ENCODE results near the gene L3MBTL4. TPM values are rescaled to one million over a fixed set of nuclear protein-coding genes. Genes with fewer than 3 reads are reported as not detected.

The L3MBTL4 gene
- total and polyA plus RNA-seq, 10 of the 15 experiments (the other 5 are each of a cell fraction or from before 2014, with no cell fraction given) = 1.3 to 8.7 (median 3.8) TPM

GRCh38 chr18:6363216-6363615 is 51.5 kb downstream of the L3MBTL4 start:
- no TSS peak for BruUV-seq (replicated peaks)
- Histone ChIP-seq H3K9me3 (replicated peaks; ENCODE audit: control insufficient read depth, insufficient read depth, low read length) (no peaks in the 10 kb centered on the region), H4K20me1 (ENCODE audit: control insufficient read depth, insufficient read depth) (no peaks in the 10 kb centered on the region), H3K27me3 (replicated peaks in 1 of 2; ENCODE audit: control insufficient read depth in 2 of 2, insufficient read depth in 2 of 2, low read length in 1 of 2) (no peaks in the 10 kb centered on the region), H3K4me3 (peak overlapping the region; percentile 35; the same call in 1 of the 2 replicates), H3K36me3 (ENCODE audit: control insufficient read depth in 2 of 2, insufficient read depth in 2 of 2, low read length in 1 of 2) (no peaks in the 10 kb centered on the region), H3K79me2 (ENCODE audit: control insufficient read depth, insufficient read depth, low read length) (no peaks in the 10 kb centered on the region), H2AFZ (ENCODE audit: control insufficient read depth, low read depth, low read length) (peak overlapping the region; percentile 59), H3K4me2 (ENCODE audit: control insufficient read depth, insufficient read depth) (peak overlapping the region; percentile 75), H3K4me1 (ENCODE audit: control insufficient read depth, insufficient read depth, low read length) (peaks cover 11% of the 10 kb centered on the region), H3K27ac (ENCODE audit: control insufficient read depth, insufficient read depth) (peak overlapping the region; percentile 4), H3K9ac (ENCODE audit: control insufficient read depth, insufficient read depth, low read length) (peak overlapping the region; percentile 66)
- in situ Hi-C loops (cut with MboI) (no loop called here), intact Hi-C loops (cut with micrococcal nuclease; ENCODE audit: unreplicated experiment) (loop anchor here (5.0 kb wide), 1 partner anchor 49 kb away; the partner anchor contains the start of gene L3MBTL4)
- DNase-seq (ENCODE audit: low read depth, low spot score) (peak; percentile 66), FAIRE-seq (peak; percentile 92), ATAC-seq (peak; percentile 87)
- SMC1A ChIA-PET (ENCODE audit: uncharacterized antibody, unreplicated experiment) = interaction anchor here (0.8 to 1.5 kb wide), 5 partner anchors 24 to 390 kb away, joined by 3 to 4 read pairs (median 3); no protein-coding TSS in a partner anchor
- CTCF ChIA-PET = interaction anchor here (0.6 to 1.3 kb wide), 2 partner anchors 50 to 1308 kb away, joined by 3 to 4 read pairs; no protein-coding TSS in a partner anchor
- POLR2A ChIA-PET = no interaction called here
- RAD21 ChIA-PET (ENCODE audit: unreplicated experiment) = interaction anchor here (0.7 to 1.0 kb wide), 2 partner anchors 46 to 52 kb away, joined by 3 to 4 read pairs; no protein-coding TSS in a partner anchor
- WGBS (ENCODE audit: insufficient coverage, insufficient replicate concordance, low lambda C conversion rate, missing lambda C conversion rate) = 2% methylated on average over 7 of the region's 7 CpGs
- TF ChIP-seq GATAD2B (conservative IDR thresholded peaks at IDR 0.05; ENCODE audit: low read depth) (peak; percentile 63; the same call in 1 of the 2 replicates), ATF2 (IDR thresholded peaks at IDR 0.05; ENCODE audit: low read length) (peak; percentile 88; the same call in 1 of the 2 replicates), HDAC2 (IDR thresholded peaks at IDR 0.05) (no peak), RUNX3 (IDR thresholded peaks at IDR 0.05; ENCODE audit: low read length) (peak; percentile 79), CUX1 (IDR thresholded peaks at IDR 0.05; ENCODE audit: insufficient replicate concordance, low read depth, low read length) (peak; percentile 43), ZBTB40 (IDR thresholded peaks at IDR 0.05; ENCODE audit: borderline replicate concordance) (no peak; the same call in 1 of the 2 replicates), SMARCA5 (IDR thresholded peaks at IDR 0.05) (no peak), TAF1 (IDR thresholded peaks at IDR 0.05; ENCODE audit: borderline replicate concordance, low read depth, low read length) (no peak), MEF2B (IDR thresholded peaks at IDR 0.05; ENCODE audit: partially characterized antibody, poor library complexity, severe bottlenecking) (peak; percentile 87), NR2F1 (conservative IDR thresholded peaks at IDR 0.05) (0 out of 2 replicates have a peak, but pooled peaks have one; percentile 22), EED (IDR thresholded peaks at IDR 0.05; ENCODE audit: low read depth) (peak; percentile 88)
